HepG2 (cell line): ENCODE data around the gene BHLHE23. TPM values are rescaled to one million over a fixed set of nuclear protein-coding genes. Genes with fewer than 3 reads are reported as not detected.

Source experiments
- ATAC-seq: fragments of 200-7000 bp; cut with Tn5 transposase; 3 replicates; pipeline ENCODE4 v1.9.1; 2020; ENCODE audit warnings: mild to moderate bottlenecking, moderate library complexity
- BruUV-seq: library from RNA; stranded (reverse); fragments of 400-500 nt; replicated peaks from 2 replicates; lab custom pipeline; 2021; lab: Mats Ljungman, UMichigan
- CTCF ChIA-PET: fragments of 300-600 bp; formaldehyde crosslinking; extraction: SDS; loops from one replicate; lab custom pipeline; 2021; ENCODE audit warnings: low total read pairs, inconsistent platforms, low intra/inter-chr PET ratio; lab: Yijun Ruan, JAX
- POLR2A ChIA-PET: fragments of 350-600 bp; sonication (Branson Sonifier 250); formaldehyde crosslinking; loops from one replicate; lab custom pipeline; 2020; ENCODE audit warnings: antibody characterized with exemption, inconsistent platforms; lab: Yijun Ruan, JAX
- DNase-seq: peaks from one replicate; pipeline ENCODE4 v3.0.0-alpha.2; 2015; ENCODE audit warnings: low spot score
- FAIRE-seq: peaks from 3 replicates; lab custom pipeline; 2011; peaks lifted over from hg19 to GRCh38; lab: Jason Lieb, UNC
- H2AFZ ChIP-seq: one replicate; pipeline ENCODE4 v1.6.1; 2011; ENCODE audit warnings: low read length, inconsistent platforms
- H3K27ac ChIP-seq: fragments of 300-600 bp; 3 replicates; pipeline ENCODE4 v1.8.0; 2011; ENCODE audit warnings: mixed run types, mild to moderate bottlenecking, mixed read lengths, low read length, inconsistent platforms; ENCODE audit not compliant: insufficient read depth; ENCODE audit errors: extremely low read length
- H3K27me3 ChIP-seq, 2 experiments: fragments of 200-600 bp in 1 of 2; 2 replicates in 1 of 2; 3 replicates in 1 of 2; pipeline versions ENCODE4 v1.6.0 to v1.8.0; 2011; ENCODE audit warnings: low read length in 2 of 2, mild to moderate bottlenecking in 2 of 2, moderate library complexity in 2 of 2, inconsistent platforms in 1 of 2; ENCODE audit not compliant: insufficient read depth in 2 of 2, control insufficient read depth in 1 of 2
- H3K36me3 ChIP-seq, 2 experiments: fragments of 200-600 bp in 1 of 2; replicated peaks in 1 of 2; 2 replicates in 1 of 2; 3 replicates in 1 of 2; pipeline versions ENCODE4 v1.5.1 to v1.8.0; 2011; ENCODE audit warnings: low read length in 2 of 2, inconsistent platforms in 1 of 2; ENCODE audit not compliant: insufficient read depth in 2 of 2, control insufficient read depth in 1 of 2
- H3K4me1 ChIP-seq: 2 replicates; pipeline ENCODE4 v1.5.1; 2012; ENCODE audit warnings: low read length, inconsistent platforms; ENCODE audit not compliant: insufficient read depth
- H3K4me2 ChIP-seq: 2 replicates; pipeline ENCODE4 v1.6.0; 2011; ENCODE audit warnings: low read depth, low read length, inconsistent platforms
- H3K4me3 ChIP-seq, 3 experiments: fragments of 200-600 bp in 1 of 3; sonication (generic), shearing (Covaris generic) in 1 of 3; replicated peaks in 1 of 3; 2 replicates each; pipeline ENCODE4 v1.5.1; 2011 to 2016; ENCODE audit warnings: low read length in 3 of 3, inconsistent platforms in 2 of 3, low read depth in 2 of 3, mild to moderate bottlenecking in 2 of 3, control low read depth in 1 of 3, mixed read lengths in 1 of 3; ENCODE audit not compliant: insufficient read depth in 1 of 3
- H3K79me2 ChIP-seq: one replicate; pipeline ENCODE4 v1.6.1; 2011; ENCODE audit warnings: low read length, inconsistent platforms; ENCODE audit not compliant: insufficient read depth
- H3K9ac ChIP-seq: 2 replicates; pipeline ENCODE4 v1.6.0; 2011; ENCODE audit warnings: mild to moderate bottlenecking, low read depth, low read length, inconsistent platforms; ENCODE audit not compliant: insufficient read depth
- H3K9me3 ChIP-seq: 2 replicates; pipeline ENCODE4 v1.5.1; 2012; ENCODE audit warnings: mild to moderate bottlenecking, low read length
- H4K20me1 ChIP-seq: 2 replicates; pipeline ENCODE4 v1.6.0; 2011; ENCODE audit warnings: inconsistent platforms, mild to moderate bottlenecking, low read length, moderate library complexity; ENCODE audit not compliant: insufficient read depth
- ATM ChIP-seq: fragments of 450-650 bp; IDR thresholded peaks from 2 replicates; pipeline ENCODE4 v1.7.1; 2017; ENCODE audit warnings: mild to moderate bottlenecking, borderline replicate concordance
- BHLHE40 ChIP-seq: IDR thresholded peaks from 2 replicates; pipeline ENCODE4 v1.6.1; 2011; ENCODE audit warnings: low read length, improper control_type of control experiment
- FOXK1 ChIP-seq: sonication (generic); formaldehyde crosslinking; IDR thresholded peaks from 2 replicates; pipeline ENCODE4 v1.4.0; 2020; ENCODE audit warnings: low read depth, missing genetic modification reagents, borderline replicate concordance
- NCOR1 ChIP-seq: fragments of 200-600 bp; sonication (generic); IDR thresholded peaks from 2 replicates; pipeline ENCODE4 v1.7.0; 2017; ENCODE audit warnings: antibody characterized with exemption, low read length, borderline replicate concordance
- NKX3-1 ChIP-seq: sonication (generic); formaldehyde crosslinking; IDR thresholded peaks from 2 replicates; pipeline ENCODE4 v1.5.0; 2020; ENCODE audit warnings: missing genetic modification reagents
- POLR2A ChIP-seq, 2 experiments: IDR thresholded peaks; 2 replicates each; pipeline ENCODE4 v1.6.1; 2011; ENCODE audit warnings: low read depth in 2 of 2, low read length in 2 of 2, mild to moderate bottlenecking in 1 of 2, moderate library complexity in 1 of 2; ENCODE audit not compliant: insufficient read depth in 1 of 2
- SALL2 ChIP-seq: sonication (generic); formaldehyde crosslinking; IDR thresholded peaks from 2 replicates; pipeline ENCODE4 v1.8.1; 2023; ENCODE audit warnings: mild to moderate bottlenecking, missing genetic modification reagents, inconsistent platforms
- TBX2 ChIP-seq: sonication (generic); formaldehyde crosslinking; IDR thresholded peaks from 2 replicates; pipeline ENCODE4 v1.5.0; 2020; ENCODE audit warnings: missing genetic modification reagents, mild to moderate bottlenecking, borderline replicate concordance
- TFDP1 ChIP-seq: IDR thresholded peaks from 2 replicates; pipeline ENCODE4 v1.6.1; 2016; ENCODE audit warnings: missing compliant biosample characterization, missing genetic modification reagents, borderline replicate concordance
- XRCC5 ChIP-seq: fragments of 200-400 bp; formaldehyde crosslinking; optimal IDR thresholded peaks from 2 replicates; pipeline ENCODE3; 2017; ENCODE audit warnings: mild to moderate bottlenecking, low read length
- ZNF10 ChIP-seq: sonication (generic); formaldehyde crosslinking; IDR thresholded peaks from 2 replicates; pipeline ENCODE4 v1.4.0; 2020; ENCODE audit warnings: mild to moderate bottlenecking, low read depth, missing genetic modification reagents, borderline replicate concordance
- ZNF543 ChIP-seq: sonication (generic); formaldehyde crosslinking; IDR thresholded peaks from 2 replicates; pipeline ENCODE4 v1.4.0; 2020; ENCODE audit warnings: mild to moderate bottlenecking, missing genetic modification reagents
- ZNF660 ChIP-seq: sonication (generic); formaldehyde crosslinking; IDR thresholded peaks from 2 replicates; pipeline ENCODE4 v1.5.1; 2020; ENCODE audit warnings: mild to moderate bottlenecking, low read depth, missing genetic modification reagents, borderline replicate concordance
- ZNF713 ChIP-seq: sonication (generic); formaldehyde crosslinking; IDR thresholded peaks from 2 replicates; pipeline ENCODE4 v1.4.0; 2020; ENCODE audit warnings: mild to moderate bottlenecking, missing genetic modification reagents
- ZNF749 ChIP-seq: sonication (generic); formaldehyde crosslinking; IDR thresholded peaks from 2 replicates; pipeline ENCODE4 v1.8.0; 2022; ENCODE audit warnings: mild to moderate bottlenecking, missing genetic modification reagents, moderate library complexity, borderline replicate concordance
- ZNF761 ChIP-seq: sonication (generic); formaldehyde crosslinking; conservative IDR thresholded peaks from 2 replicates; pipeline ENCODE4 v1.4.0; 2020; ENCODE audit warnings: mild to moderate bottlenecking, missing genetic modification reagents
- WGBS: methylation state at CpG from one replicate; pipeline ENCODE4 v1.1.6; 2017; ENCODE audit warnings: low lambda C conversion rate; 5-methylcytosine and 5-hydroxymethylcytosine counted together
- in situ Hi-C: cut with HindIII; loops from 2 replicates; pipeline ENCODE4 v1.10.0; 2017; ENCODE audit warnings: low pct_unique_long_range_greater_than_20kb; ENCODE audit not compliant: extremely low pct_ligation_motif_present
- intact Hi-C: fragments of 100-400 bp; cut with micrococcal nuclease; formaldehyde crosslinking; loops from one replicate; pipeline ENCODE4 v1.10.0; 2022; ENCODE audit not compliant: unreplicated experiment
- polyA plus RNA-seq, 8 experiments: library from polyadenylated mRNA; depleted of rRNA in 3 of 8; stranded (reverse) in 7 of 8; unstranded in 1 of 8; fragments of >200 nt; fragmentation: Illumina TruSeq in 4 of 8; extraction: Trizol in 4 of 8; gene quantifications; 2 replicates each; pipeline versions ENCODE4 v1.2.1 to v1.2.3, GENCODE V29; 2011 to 2016; ENCODE audit warnings: low read depth in 4 of 8, missing spikeins in 1 of 8, mixed read lengths in 1 of 8; ENCODE audit not compliant: insufficient read depth in 1 of 8
- total RNA-seq, 5 experiments: library from RNA; depleted of rRNA; stranded (reverse); fragments of >200 nt; fragmentation: Illumina TruSeq; extraction: Trizol; gene quantifications; 2 replicates each; pipeline ENCODE4 v1.2.3, GENCODE V29; 2016; ENCODE audit warnings: low read depth in 1 of 5

BHLHE23 gene
- total and polyA plus RNA-seq, 2 of the 13 experiments (the other 11 are each of a cell fraction or from before 2014, with no cell fraction given) = not detected

- Histone ChIP-seq H4K20me1 (peaks cover 3% of the 10 kb centered on the region; the same call in 1 of the 2 replicates), H3K27me3 (peaks cover 58 to 90% of the 10 kb centered on the region in 2 experiments), H3K36me3 (no peaks in the 10 kb centered on the region)
- TF ChIP-seq FOXK1 (CRISPR knock-in tag) = no peak
- TF ChIP-seq TBX2 (CRISPR knock-in tag) = no peak
- no peak for TF ChIP-seq ATM
- no peak for TF ChIP-seq TFDP1 (CRISPR knock-in tag)
- no peak for TF ChIP-seq NCOR1
- TF ChIP-seq ZNF543 (CRISPR knock-in tag) = no peak
- no peak for TF ChIP-seq ZNF761 (CRISPR knock-in tag)
- TF ChIP-seq BHLHE40 = no peak
- TF ChIP-seq NKX3-1 = no peak
- no peak for TF ChIP-seq ZNF10 (CRISPR knock-in tag)
- TF ChIP-seq ZNF749 (CRISPR knock-in tag) = no peak
- no peak for TF ChIP-seq SALL2 (CRISPR knock-in tag)
- no peak for TF ChIP-seq XRCC5
- TF ChIP-seq POLR2A (IDR thresholded peaks at IDR 0.05; ENCODE audit: insufficient read depth in 1 of 2, low read depth in 2 of 2, low read length in 2 of 2) = no peak
- no peak for TF ChIP-seq ZNF713 (CRISPR knock-in tag)
- no peak for TF ChIP-seq ZNF660 (CRISPR knock-in tag)
- TF ChIP-seq, all 625 proteins: peak for 0
- Histone ChIP-seq H3K4me3 (no peak overlapping the region), H3K9me3 (no peaks in the 10 kb centered on the region), H3K4me2 (no peak overlapping the region), H3K4me1 (no peaks in the 10 kb centered on the region), H3K27ac (no peak overlapping the region), H3K9ac (no peak overlapping the region), H2AFZ (no peak overlapping the region), H3K79me2 (no peaks in the 10 kb centered on the region)
- DNase-seq (no peak), FAIRE-seq (no peak), ATAC-seq (no peak)
- in situ Hi-C loops = no loop called here
- no TSS peak for BruUV-seq
- ChIA-PET POLR2A (no interaction called here), CTCF (no interaction called here)
- 31% methylated on average over 21 of the region's 23 CpGs for WGBS
- intact Hi-C loops = no loop called here
Measured at GRCh38 chr20:62993856-62994494, 12.8 kb downstream of the BHLHE23 start.
